Activated CD4-positive, CD25-positive, alpha-beta regulatory T cell treated with anti-CD3 and anti-CD28 coated beads, Interleukin-2, amount 50 U/mL, for 16 hours (primary cell): Measurements from ENCODE around the gene ABHD14A.

ENCODE experiments used
- DNase-seq: peaks from one replicate; pipeline ENCODE4 v3.0.0-alpha.2; 2020; ENCODE audit warnings: low read depth, low spot score

The ABHD14A gene

DNA sequence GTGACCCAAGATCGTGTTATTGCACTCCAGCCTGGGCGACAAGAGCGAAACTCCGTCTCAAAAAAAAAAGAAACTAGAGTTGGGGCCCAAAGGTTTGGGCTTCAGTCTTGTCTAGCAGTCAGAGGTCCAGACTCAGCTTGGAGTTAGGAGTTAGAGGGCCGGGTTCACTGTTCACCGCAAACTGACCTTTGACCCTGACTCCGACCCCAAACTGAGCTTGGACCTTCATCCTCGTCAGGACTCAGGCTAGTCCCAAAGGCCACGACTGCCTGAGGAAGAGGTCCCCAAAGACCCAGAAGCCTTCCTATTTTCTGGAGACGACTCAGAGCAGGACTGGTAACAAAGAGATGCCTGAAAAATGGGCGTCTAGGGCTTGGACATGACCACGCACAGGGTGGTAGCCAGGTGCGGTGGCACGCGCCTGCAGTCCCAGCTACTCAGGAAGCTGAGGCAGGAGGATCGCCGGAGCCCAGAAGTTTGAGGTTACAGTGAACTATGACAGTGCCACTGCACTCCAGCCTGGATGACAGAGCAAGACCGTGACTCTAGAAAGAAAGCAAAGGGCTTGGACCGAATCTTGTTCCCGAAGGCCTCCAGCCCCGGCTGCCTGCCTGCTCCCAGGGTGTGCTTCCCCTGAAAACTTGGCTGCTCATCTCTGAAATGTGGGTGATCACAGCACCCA, 43.6 kb downstream of the ABHD14A start:
- no peak for DNase-seq

DNA sequence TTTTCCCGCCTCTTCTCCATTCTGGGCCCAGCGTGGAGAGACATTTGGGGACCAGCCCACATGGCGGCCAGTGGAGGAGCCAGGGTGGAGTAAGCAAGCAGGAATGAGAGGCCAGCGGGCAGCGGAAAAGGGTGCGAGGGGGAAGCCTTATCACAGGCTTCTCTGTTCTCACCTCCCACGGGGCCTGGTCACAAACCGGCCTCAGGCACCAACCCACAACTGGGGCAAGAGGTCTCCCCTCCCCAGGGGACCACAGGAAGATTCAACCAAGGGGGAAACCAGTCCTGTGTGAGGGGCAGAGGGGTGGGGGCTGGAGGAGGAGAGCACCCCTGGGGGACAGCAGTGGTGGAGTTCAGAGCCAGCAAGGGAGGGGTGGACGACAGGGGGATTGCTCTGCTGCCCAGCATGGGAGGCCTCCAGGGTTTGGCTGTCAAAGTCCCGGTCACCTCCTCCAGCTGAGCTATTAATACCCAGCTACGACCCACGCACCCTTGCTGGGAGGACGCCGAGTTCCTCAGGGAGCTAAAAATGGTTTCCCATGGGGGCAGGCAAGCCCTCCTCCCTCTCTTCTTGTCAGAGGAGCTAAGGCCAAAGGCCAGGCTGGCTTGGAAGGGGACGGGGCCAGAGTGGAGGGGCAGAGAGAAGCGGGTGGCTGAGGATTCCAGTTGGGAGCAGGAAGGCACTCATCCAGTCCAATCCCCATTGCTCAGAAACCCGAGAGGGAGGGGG, 44.7 kb downstream of the ABHD14A start:
- no peak for DNase-seq

DNA sequence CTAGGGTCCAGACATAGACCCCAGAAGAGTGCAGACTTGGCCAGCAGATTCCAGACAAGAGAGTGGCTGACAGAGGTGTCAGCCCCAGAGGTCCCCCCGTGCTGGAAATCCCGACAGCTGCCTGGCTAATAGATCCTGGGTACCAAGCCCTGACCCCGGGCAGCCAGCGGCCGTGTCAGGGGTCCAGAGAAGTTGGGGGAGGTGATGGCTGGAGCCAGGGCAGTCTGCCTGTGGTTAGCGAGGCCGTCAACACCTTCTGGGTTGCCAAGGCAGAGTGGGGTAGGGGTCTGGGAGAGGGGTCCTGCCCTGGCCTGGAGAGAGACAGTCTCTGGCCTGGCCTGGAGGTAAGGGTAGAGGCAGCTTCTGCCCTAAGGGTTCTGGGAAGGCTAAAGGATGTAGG, 45.9 kb downstream of the ABHD14A start:
- no peak for DNase-seq

DNA sequence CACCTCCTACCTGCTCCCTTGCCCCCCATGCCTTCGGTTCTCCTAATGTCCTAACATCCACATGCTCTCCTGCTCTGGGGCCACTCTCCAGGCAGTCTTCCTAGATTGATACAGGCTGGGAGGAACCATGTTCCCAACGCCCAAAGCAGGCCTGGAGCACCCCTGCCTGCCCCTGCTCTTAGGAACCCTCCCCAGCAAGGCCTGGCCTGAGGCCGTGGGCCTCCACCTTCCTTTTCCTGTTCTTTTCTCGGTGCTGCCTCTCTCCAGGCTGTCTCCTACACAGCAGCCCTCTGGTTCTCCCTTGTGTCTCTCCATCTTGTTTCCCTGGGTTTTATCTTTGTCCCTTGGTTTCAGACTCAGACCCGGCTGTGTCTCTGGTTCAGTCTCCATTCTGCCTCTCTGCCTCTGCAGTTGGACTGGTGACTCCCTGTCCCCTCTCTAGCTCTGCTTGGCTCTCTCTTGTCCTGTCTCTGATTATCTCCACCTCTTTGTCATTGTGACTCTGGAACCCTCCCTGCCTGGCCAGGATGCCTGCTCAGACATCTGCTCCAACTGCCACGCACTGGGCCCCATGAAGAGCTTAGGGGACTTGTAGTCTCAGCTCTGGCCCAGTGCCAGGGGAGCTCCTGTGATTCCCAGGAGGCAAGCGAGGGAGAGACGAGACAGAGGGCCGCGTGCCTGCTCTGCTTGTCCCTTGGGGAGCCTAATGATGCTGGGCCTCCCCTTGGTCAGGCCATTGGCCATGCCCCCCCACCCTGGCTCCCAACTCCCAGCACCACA, 46.8 kb downstream of the ABHD14A start:
- no peak for DNase-seq

DNA sequence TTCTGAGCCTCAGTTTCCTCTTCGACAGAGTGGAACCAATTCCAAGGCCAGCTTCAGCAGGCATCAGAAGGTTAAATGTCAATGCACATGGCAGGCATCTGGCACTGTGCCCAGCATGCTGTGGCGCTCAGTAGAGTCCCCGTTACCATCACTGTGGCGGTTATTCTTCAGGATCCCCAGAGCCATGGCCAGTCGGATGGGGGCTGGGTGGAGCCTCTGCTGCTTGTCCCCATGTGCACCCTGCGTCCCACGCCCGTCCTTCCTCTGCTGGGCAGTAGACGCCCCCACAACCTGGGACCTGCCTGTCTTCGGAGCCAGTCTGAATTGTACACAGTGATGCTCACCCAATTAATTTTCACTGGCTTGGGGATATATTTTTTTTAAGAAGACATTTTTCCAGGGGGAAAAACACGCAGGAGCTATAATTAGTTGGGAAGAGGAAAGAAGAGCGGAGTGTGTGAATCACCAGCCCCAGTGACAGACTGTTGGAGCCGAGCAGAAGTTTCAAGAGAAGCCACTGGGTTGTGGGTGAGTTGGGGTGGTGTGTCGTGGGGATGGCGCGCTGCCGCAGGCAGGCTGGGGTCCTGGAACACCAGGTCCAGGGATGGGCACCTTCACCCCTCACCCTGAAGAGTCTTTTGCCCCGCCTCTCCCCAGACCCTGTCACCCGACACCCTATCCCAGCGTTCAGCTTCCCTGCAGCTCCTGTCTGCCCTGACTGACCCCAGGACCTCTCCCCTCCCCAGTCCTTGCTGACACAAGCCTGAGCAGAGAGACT, 47.6 kb downstream of the ABHD14A start:
- no peak for DNase-seq

DNA sequence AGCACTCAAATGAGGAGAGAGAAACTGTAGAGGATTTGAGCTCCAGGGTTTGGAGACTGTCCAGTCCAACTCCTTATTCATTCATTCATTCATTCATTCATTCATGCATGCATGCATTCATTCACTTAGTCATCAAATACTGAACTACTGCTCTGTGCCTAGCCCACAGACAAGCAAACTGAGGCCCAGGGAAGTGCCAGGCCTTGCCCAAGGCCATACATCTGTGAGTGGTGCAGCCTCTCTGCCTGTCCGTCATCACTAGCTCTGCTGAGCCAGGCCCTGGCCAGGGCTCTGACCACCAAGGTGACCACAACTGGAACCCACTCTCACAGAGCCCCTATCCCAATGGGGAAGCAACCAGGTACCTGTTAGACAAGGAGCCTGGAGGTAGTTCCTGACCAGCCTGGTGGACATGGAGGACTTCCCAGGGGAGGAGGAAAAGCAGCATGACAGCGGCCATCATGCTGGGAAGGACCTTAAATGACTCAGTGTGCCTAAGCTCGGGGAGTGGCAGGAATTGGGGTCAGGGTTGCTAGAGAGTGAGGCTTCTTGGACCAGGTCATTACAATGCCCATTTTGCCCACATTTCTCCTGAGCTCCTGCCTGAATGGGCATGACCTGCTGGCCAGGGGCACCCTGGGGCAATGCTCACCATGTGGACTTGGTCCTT, 48.4 kb downstream of the ABHD14A start:
- no peak for DNase-seq

DNA sequence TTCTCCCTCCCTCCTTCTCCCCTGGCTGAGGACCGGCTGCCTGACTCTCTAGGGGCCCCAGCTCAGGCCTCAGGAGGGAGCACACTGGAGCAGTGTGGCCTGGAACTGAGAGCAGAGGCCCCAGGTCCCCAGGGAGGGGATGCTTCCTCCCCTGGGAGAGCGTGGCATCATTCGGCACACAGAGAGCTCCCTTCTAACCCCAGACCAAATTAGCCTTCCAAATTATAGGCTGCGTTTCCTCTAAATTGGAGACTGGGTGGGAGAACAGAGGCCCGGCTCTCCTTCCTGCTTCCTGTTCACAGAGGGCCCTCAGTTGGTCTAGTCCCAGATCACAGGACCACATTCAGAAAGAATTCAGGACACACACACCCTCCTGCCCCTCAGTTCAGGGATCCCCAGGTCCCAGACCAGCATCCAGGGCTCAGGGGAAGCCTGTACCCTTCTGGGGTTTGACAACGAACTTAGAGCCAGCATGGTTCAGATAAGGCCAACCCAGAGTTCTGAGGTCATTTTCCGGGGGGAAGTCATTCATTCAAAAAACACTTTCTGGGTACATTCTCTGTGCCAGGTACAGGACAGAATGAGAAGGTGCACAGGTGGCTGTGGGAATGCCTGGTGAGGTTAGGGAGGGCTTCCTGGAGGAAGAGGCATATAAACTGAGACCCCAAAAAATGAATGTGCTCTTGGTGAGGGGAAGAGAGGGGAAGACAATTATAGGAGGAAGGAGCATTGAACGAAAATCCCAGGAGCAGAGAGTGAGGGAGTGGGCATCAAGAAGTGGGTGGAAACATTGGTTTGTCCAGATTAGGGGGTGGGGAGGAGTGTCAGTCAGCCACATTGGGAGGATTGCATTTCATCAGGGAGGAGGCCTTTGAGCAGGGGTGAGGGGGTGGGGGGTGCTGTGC, 49.2 kb downstream of the ABHD14A start:
- no peak for DNase-seq

DNA sequence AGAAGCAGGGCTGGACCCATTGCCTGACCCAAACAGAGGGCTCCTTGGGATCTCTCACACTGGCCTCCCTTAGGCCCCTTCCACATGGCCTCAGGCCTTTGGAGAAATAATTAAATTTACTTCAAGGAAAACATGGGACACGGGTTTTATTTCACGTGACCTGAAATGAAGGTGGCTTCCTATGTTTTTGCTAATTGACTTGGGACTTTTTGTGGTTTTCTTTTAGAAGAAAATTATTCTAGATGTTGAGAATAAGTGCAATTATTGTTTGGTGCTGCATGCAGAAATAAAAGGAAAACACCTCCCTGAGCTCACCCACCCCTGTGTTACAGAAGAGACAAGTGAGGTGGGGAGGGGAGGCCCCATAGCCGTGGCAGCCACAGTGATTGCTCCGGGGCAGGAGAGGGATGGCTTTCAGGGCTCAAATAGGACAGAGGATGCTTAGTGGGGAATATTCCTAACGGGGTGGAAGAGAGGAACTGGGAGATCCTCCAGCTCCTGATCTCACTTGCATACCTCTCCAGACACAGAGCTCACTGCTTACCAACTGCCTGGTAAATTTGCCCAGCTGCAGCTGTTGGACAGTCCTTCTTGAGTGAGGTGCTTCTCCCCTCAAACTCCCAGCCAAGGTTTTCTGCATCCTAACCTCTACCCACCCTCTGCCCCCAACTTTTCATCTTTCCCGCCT, 50.0 kb downstream of the ABHD14A start:
- DNase-seq, result no peak

DNA sequence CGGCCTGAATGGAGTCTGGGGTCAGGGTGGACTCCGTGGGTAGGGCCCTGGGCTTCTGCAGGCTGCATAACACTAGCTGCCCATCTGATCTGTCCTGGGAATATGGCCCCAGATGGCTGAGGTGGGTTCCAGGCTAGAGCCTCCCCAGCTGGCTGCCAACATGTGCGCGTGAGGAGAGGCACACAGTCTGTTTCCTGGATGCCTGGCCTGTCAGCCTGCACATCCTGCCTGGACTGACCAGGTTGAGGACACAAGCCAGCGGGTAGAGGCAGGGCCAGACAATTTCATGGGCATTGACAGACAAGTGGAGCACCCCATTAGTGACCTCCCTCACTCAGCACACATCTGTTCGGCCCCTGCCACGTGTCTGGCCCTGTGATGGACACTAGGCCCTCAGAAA, 50.6 kb downstream of the ABHD14A start:
- no peak for DNase-seq

DNA sequence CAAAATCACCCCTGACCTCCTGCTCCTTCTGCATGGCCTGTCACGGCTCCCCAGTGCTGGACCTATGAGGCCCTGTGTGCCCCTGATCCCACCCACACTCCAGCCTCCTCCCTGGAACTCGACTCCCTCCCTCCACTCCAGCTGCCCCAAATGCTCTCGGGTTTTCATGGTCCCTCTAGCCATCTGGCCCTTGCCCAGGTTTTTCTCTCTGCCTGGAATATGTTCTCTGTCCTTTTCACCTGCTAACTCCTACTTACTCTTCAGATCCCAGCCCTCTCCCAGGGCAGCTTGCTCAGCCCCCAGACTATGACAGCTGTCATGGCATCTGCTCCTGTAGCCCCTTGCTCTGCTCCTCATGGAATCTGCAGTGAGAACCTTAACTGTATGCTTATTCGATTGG, 51.2 kb downstream of the ABHD14A start:
- no peak for DNase-seq

DNA sequence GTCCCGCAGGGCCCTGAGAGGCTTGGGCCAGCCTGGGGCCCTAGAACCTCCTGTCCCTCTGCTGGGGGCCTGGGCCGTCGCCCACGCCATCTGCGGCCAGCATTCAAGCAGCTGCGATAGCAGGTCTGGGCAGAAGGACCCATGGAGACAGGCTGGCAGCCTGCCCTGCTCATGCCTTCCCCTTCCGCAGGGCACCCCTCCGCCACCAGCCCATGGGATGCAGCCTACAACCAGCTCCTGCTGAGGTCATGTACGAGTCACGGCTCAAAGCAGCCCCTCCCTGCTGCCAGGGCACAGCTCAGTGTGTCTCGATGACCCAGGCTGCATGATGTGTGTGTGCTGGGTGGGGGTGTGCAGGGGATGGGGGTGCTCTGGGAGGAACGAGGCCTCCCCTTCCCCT, 53.7 kb downstream of the ABHD14A start:
- no peak for DNase-seq

DNA sequence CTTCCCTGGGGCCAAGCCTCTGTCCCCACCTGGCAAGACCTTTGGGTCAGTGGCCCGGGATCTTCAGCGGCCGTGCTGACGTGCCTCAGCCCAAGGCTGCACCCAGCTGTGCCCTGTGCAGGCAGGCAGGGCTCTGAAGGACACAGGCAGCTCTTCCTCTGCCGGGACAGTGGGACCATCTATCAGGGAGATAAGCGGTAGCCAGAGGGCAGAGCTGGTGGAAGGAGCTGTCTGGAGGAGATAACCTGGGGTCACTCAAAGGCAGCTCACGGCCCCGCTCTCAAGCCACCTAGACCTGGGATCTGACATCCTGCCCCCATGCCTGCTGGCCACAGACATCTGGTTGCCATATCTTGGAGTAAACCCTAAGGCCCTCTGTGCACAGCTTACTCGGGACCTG, 54.2 kb downstream of the ABHD14A start:
- no peak for DNase-seq

DNA sequence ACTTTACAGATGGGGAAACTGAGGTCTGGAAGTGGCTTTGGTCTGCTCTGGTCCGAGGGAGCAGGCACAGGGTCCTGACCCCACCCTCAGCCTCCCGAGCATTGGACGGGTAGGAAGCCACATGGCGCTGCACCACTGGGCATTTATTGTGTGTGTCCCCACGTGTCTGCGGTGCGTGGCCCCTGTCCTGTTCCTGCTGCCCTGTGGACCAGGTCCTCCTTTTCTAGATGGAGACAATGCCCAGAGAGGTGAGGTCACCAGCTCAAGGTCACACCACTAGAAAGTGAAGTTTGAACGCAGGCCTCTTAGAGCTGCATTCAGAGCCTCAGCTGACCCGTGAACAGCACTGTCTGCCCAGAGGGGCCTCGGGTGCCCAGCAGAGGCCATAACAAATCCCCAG, 54.7 kb downstream of the ABHD14A start:
- DNase-seq, result no peak
